AG09319 (cell line): ENCODE measurements around the gene MTMR3.
"Not testable (repeated sequence)": the region's sequence is repeated elsewhere in the genome, so short reads cannot be mapped to it uniquely, and the experiment has no call there.

Source experiments
- DNase-seq: peaks from one replicate; pipeline ENCODE4 v3.0.0-alpha.2; 2010; ENCODE audit warnings: low read depth; ENCODE audit errors: extremely low read depth
- CTCF ChIP-seq: IDR thresholded peaks from 2 replicates; pipeline ENCODE4 v1.5.1; 2011; ENCODE audit warnings: low read depth, mild to moderate bottlenecking, inconsistent platforms, low read length, moderate library complexity

MTMR3 gene

GRCh38 chr22:30048681-30049080, 165.7 kb downstream of the MTMR3 start:
- DNase-seq, result no peak
- TF ChIP-seq CTCF, result no peak

GRCh38 chr22:30054067-30054763, 171.2 kb downstream of the MTMR3 start:
- DNase-seq, result no peak
- TF ChIP-seq CTCF, result no peak

GRCh38 chr22:30054764-30055069, 171.7 kb downstream of the MTMR3 start:
- TF ChIP-seq CTCF, result no peak
- no peak for DNase-seq

- no peak for TF ChIP-seq CTCF
- DNase-seq, result no peak
These were observed 173.0 kb downstream of the MTMR3 start for GRCh38 chr22:30056015-30056414.

- no peak for DNase-seq
- TF ChIP-seq CTCF, result no peak
These were observed 174.4 kb downstream of the MTMR3 start for GRCh38 chr22:30057375-30057774.

GRCh38 chr22:30059346-30060020, 176.5 kb downstream of the MTMR3 start:
- DNase-seq, result not testable (repeated sequence)

- not testable (repeated sequence) for DNase-seq
These were observed 178.1 kb downstream of the MTMR3 start for GRCh38 chr22:30061094-30061493.

- DNase-seq, result no peak
- no peak for TF ChIP-seq CTCF
These were observed 179.3 kb downstream of the MTMR3 start for GRCh38 chr22:30062259-30062658.
